GM19455 (cell line): ENCODE measurements around the gene UGT1A7.

Experiments used
- ATAC-seq: cut with Tn5 transposase; IDR thresholded peaks from one replicate; pipeline ENCODE4 v1.9.1; 2021; ENCODE audit not compliant: unreplicated experiment

The UGT1A7 gene

GRCh38 chr2:233758141-233758540, 76.4 kb downstream of the UGT1A7 start:
- no peak for ATAC-seq

DNA sequence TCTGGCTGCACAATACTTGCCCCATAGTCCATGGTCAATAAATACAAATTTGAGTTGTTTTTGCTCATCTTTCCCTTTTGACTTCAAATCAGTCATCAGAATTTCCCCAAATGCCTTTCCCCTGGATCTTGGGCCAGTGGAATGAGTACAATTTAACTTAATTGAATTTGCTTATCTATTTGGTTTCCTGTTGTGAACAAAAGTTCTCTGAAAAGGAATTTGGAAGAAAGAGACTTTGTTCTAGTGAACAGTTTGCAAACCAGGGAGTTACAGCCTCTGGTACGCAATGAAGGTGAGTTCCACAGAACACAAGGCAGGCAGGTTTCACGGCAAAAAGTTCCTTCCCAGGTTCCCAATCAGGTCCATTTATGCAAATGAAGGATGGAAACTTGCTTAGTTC, 77.1 kb downstream of the UGT1A7 start:
- no peak for ATAC-seq

DNA sequence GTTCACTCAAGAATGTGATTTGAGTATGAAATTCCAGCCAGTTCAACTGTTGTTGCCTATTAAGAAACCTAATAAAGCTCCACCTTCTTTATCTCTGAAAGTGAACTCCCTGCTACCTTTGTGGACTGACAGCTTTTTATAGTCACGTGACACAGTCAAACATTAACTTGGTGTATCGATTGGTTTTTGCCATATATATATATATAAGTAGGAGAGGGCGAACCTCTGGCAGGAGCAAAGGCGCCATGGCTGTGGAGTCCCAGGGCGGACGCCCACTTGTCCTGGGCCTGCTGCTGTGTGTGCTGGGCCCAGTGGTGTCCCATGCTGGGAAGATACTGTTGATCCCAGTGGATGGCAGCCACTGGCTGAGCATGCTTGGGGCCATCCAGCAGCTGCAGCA, 78.3 kb downstream of the UGT1A7 start, which contains the start of gene UGT1A1:
TSS of gene UGT1A1 (plus strand) at position 228 of the 400 bp plus-strand sequence. CDS start at position 246, 18 bp downstream.
- ATAC-seq: no peak

GRCh38 chr2:233761040-233761769, 79.5 kb downstream of the UGT1A7 start:
- no peak for ATAC-seq

DNA sequence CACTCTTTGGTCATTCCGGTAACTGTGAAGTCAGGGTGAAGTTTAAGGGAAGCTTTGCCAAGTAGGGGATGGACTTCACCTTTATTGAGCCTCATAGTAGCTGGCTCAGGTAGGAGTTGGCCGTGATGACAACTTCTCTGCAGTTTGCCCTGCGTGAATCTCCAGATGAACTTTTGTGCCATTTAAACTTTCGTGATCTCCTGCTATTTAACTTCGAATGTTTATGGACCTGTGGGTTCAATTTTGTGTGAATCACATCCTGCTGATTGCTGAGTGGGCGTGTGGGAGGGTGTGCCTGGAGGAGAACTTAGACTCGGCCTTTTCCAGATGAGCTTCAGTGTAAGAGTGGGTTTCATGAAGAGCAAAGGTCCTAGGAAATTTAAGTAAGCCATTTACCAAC, 82.6 kb downstream of the UGT1A7 start:
- no peak for ATAC-seq

DNA sequence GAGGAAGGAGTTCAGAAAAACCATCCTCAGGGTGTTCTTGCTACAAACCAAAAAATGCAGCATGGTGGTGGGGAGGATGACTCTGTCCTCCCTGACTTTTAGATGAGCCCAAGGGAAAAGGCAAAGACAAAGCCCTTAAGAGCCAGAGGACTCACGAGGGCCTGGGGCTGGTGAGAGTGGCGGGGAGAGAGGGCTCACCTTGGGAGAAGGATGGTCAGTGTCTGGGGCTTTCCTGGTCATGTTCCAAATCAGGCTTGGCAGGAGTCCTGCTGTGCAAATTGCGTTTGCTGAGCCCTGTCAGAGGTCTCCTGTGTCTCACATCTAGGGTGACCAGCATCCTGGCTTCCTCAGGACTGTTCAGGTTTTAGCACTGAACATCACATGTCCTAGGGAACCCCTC, 83.1 kb downstream of the UGT1A7 start:
- no peak for ATAC-seq

DNA sequence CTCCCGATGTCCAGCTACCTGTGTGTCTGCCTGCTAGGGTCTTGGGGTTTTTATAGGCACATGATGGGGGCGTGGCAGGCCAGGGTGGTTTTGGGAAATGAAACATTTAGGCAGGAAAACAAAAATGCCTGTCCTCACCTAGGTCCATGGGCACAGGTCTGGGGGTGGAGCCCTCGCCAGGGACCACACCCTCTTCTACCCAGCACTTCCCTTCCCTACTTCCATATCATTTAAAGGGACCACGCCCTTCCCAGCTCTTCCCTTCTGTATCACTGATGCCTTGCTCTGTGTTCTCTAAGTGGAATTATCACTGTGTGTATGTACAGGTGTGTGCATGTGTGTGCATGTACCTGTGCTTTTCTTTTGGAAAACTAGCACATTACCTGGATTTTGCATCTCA, 84.7 kb downstream of the UGT1A7 start:
- ATAC-seq: no peak

- no peak for ATAC-seq
These were observed 86.4 kb downstream of the UGT1A7 start for GRCh38 chr2:233768076-233768475.

DNA sequence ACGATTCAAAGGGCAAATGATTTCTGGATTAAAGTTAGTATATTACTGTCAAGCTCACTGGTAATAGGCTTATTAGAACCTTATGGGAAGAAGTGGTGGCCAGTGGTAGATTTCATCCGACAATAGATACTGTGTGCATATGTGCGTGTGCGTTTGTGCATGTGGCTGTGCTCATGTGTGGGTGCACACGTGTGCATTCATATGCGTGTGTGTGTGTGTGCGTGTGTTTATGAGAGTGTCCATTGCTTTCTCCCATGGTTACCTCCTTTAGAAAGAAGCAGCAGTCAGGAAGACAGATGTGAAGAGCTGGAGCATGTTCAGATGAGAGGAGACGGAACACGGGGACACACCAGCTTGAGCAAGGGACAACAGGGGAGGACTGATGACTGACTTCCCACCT, 87.6 kb downstream of the UGT1A7 start:
- ATAC-seq: no peak

DNA sequence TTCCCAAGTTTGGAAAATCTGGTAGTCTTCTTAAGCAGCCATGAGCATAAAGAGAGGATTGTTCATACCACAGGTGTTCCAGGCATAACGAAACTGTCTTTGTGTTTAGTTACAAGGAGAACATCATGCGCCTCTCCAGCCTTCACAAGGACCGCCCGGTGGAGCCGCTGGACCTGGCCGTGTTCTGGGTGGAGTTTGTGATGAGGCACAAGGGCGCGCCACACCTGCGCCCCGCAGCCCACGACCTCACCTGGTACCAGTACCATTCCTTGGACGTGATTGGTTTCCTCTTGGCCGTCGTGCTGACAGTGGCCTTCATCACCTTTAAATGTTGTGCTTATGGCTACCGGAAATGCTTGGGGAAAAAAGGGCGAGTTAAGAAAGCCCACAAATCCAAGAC, 90.5 kb downstream of the UGT1A7 start:
- no peak for ATAC-seq

GRCh38 chr2:233772583-233772982, 90.9 kb downstream of the UGT1A7 start:
- no peak for ATAC-seq

DNA sequence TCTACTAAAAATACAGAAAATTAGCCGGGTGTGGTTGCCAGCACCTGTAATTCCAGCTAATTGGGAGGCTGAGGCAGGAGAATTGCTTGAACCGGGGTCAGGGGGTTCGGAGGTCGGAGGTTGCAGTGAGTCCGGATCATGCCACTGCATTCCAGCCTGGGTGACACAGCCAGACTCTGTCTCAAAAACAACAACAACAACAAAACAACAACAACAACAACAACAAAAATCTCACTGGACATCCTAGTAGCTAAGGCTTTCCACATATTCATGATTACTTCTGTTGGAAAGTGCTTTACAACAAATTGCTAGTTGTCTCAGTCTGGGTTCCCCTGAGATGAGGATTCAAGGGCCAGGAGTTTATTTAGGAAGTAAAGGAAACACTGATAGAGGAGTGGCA, 92.2 kb downstream of the UGT1A7 start:
- no peak for ATAC-seq

DNA sequence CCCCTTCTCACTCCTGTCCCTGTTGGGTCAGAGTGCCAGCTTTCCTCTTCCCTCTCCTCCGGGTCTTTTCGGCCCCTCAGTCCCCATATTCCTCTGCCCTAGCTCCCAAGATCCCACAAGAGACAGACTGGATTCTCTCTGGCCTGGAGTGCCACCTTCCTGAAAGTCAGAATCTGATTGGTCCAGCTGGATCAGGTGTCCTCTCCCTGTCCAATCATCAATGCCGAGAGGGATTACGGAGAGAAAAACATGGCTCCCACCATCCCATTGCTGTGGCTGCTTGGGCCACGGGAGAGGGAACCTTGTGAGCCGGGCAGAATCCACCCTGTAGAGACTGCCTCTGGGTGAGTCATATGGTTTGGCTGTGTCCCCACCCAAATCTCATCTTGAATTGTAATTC, 93.7 kb downstream of the UGT1A7 start:
- no peak for ATAC-seq

DNA sequence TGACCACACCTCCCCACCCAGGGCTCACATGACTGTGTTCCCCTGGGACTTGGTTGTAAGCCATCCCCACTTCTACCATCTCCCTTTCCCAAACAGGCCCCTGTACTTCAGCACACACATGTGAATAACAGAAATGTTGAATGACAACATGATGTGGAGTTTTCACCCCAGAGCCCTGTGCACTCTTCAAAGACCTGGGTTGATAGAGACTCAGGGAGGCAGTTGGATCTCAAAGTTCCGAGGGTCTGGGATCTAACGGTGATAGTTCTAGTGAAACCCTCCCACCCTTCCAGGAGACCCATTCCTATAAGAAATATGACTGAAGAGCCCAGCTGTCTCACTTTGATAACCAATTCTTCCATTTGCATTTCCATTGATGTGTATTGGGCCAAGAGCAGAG, 96.3 kb downstream of the UGT1A7 start, which contains the start of gene MROH2A:
TSS of gene MROH2A (plus strand) at position 301 of the 400 bp plus-strand sequence. CDS start 1,029 bp downstream, outside the sequence.
- no peak for ATAC-seq

- ATAC-seq: no peak
These were observed 98.0 kb downstream of the UGT1A7 start for GRCh38 chr2:233779722-233780121.

- no peak for ATAC-seq
These were observed 99.1 kb downstream of the UGT1A7 start for GRCh38 chr2:233780771-233781170.

DNA sequence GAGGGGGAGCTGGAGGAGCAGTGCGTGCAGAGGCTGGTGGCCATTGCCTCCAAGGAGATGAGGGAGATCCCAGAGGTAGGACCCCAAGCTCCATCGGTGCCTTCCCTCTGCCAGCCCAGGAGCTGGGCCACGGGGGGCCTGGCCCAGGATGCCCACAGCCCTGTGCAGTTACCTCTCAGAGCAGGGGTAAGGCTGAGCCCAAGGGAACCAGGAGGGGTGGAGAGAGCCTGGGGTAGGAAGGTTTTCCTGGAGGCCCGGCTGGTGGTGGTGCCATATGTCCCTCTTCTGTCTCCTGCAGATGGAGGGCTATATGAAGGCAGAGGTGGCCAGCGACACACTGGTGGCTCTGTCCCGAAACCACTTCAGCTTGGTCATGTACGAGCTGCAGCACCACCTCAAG, 107.9 kb downstream of the UGT1A7 start:
- no peak for ATAC-seq

DNA sequence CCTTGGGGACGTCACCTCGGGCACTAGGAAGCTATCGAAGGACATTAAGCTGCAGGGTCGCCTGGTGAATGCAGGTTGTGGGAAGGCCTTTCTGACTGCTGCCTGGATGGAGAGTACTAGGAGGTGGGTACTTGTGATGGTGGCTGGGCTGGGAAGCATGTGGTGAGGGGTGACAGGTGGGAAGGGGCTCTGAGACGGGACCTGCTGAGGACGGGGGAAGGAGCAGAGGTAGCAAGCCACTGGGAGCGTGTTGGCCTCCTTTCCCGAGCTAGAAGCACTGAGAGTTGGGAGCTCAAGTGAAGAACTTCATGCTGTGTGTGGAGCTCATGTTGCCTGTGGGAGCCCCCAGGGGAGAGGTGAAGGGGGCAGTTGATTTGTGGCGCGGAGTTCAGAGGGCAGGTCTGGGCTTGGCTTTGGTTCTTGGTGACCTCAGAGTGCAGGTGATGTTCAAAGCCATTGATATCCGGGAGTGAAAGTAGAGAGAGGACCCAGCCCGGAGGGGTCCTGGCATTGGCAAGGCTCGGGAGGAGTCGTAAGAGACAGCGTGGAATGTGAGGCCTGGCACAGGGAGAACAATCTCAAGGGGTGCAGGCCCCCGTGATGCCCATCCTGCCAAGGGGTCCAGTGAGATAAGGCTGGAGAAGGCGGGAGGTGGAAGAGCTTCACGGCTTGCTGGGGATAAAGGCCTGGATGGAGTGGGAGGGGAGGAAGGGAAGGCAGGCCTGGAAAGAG, 109.6 kb downstream of the UGT1A7 start:
- no peak for ATAC-seq

DNA sequence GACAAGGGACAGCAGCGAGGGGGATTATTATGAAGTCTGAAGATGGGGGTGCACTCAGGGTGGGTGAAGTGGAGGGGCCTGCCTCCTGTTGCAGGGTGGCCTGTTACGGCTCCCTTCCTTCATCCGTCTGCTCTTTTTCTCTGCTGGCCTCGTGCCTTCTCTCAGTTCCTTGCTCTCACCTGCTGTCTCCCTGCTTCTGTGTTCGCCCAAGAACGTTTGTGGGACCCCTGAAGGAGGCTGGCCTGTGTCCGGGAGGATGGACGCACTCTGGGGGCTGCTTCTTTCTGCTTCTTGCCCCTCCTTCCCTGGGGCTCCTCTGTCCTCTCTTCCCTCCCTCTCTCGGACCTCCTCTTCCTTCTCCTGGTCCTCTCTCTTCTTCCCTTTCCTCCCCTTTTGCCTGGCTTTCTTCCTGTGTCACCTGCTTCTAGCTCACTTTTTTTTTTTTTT, 110.2 kb downstream of the UGT1A7 start:
- ATAC-seq: no peak

- ATAC-seq: no peak
These were observed 111.0 kb downstream of the UGT1A7 start for GRCh38 chr2:233792720-233793119.

GRCh38 chr2:233793465-233794127, 111.9 kb downstream of the UGT1A7 start:
- no peak for ATAC-seq
